HFF-Myc (cell line): Measurements from ENCODE around the gene CFAP58.

Experiments used
- DNase-seq: peaks from one replicate; pipeline ENCODE4 v3.0.0-alpha.2; 2011; ENCODE audit warnings: low read depth; ENCODE audit errors: extremely low read depth
- H3K4me3 ChIP-seq: replicated peaks from 2 replicates; pipeline ENCODE4 v1.5.1; 2011; ENCODE audit warnings: low read depth, mild to moderate bottlenecking, control low read depth, low read length
- CTCF ChIP-seq: IDR thresholded peaks from 2 replicates; pipeline ENCODE4 v1.5.1; 2012; ENCODE audit warnings: mild to moderate bottlenecking, low read depth, low read length, control low read depth; ENCODE audit errors: missing control alignments

The CFAP58 gene

GRCh38 chr10:104344219-104344618 is 9.4 kb upstream of the CFAP58 start:
- TF ChIP-seq CTCF, result no peak
- H3K4me3 ChIP-seq, result no peak overlapping the region
- DNase-seq, result no peak

- no peak overlapping the region for H3K4me3 ChIP-seq
- DNase-seq, result no peak
- TF ChIP-seq CTCF, result no peak
These were observed 8.1 kb upstream of the CFAP58 start for GRCh38 chr10:104345515-104345914.

GRCh38 chr10:104345941-104346340 is 7.7 kb upstream of the CFAP58 start:
- no peak for TF ChIP-seq CTCF
- DNase-seq, result no peak
- no peak overlapping the region for H3K4me3 ChIP-seq

GRCh38 chr10:104347295-104348045 is 6.2 kb upstream of the CFAP58 start:
- no peak for TF ChIP-seq CTCF
- H3K4me3 ChIP-seq, result no peak overlapping the region
- no peak for DNase-seq

GRCh38 chr10:104348601-104349000 is 5.0 kb upstream of the CFAP58 start:
- no peak overlapping the region for H3K4me3 ChIP-seq
- TF ChIP-seq CTCF, result no peak
- no peak for DNase-seq

GRCh38 chr10:104349623-104350126 is 4.0 kb upstream of the CFAP58 start:
- no peak for TF ChIP-seq CTCF
- H3K4me3 ChIP-seq, result no peak overlapping the region
- no peak for DNase-seq
